GM23248 (cell line): ENCODE results near the gene ANXA7. TPM values are rescaled to one million over a fixed set of nuclear protein-coding genes. Genes with fewer than 3 reads are reported as not detected.

Experiments
- polyA plus RNA-seq: library from polyadenylated mRNA; unstranded; fragments of >200 nt; fragmentation: Nextera tagmentation; extraction: Ambion mirVana; gene quantifications from 2 replicates; pipeline ENCODE4 v1.2.1, GENCODE V29; 2016
- small RNA-seq: library from RNA; depleted of rRNA; stranded (forward); fragments of <200 nt; gene quantifications from one replicate; pipeline ENCODE3, GENCODE V24; 2014; ENCODE audit warnings: low read depth, low replicate concordance
- total RNA-seq: library from RNA; depleted of rRNA; stranded (reverse); fragments of >200 nt; shearing (Covaris generic); gene quantifications from 2 replicates; pipeline ENCODE4 v1.2.3, GENCODE V29; 2014; rRNA removed

The ANXA7 gene
- total and polyA plus RNA-seq, 2 experiments from 2014 or later = 152 to 167 TPM

Small RNA genes within 50 kb of the gene (small RNA-seq; reads per million reads assigned to genes)
- gene RF00019 = not detected

Other genes with a start within 250 kb of the ANXA7 start
- 20.2 and 21.3 TPM in 2 replicates for gene ECD, start 246.1 kb downstream of the ANXA7 start, total RNA-seq
- gene ECD, start 246.1 kb downstream of the ANXA7 start, polyA plus RNA-seq = 36.0 and 37.3 TPM in 2 replicates
- gene FAM149B1, start 245.9 kb downstream of the ANXA7 start, total RNA-seq = 23.3 and 26.7 TPM in 2 replicates
- 7.1 and 7.4 TPM in 2 replicates for gene FAM149B1, start 245.9 kb downstream of the ANXA7 start, polyA plus RNA-seq
- gene DNAJC9, start 166.8 kb downstream of the ANXA7 start, total RNA-seq = 19.8 and 20.9 TPM in 2 replicates
- gene DNAJC9, start 166.8 kb downstream of the ANXA7 start, polyA plus RNA-seq = 20.7 and 21.1 TPM in 2 replicates
- 57.2 and 57.8 TPM in 2 replicates for gene MRPS16, start 161.4 kb downstream of the ANXA7 start, total RNA-seq
- gene MRPS16, start 161.4 kb downstream of the ANXA7 start, polyA plus RNA-seq = 109 and 110 TPM in 2 replicates
- 0.38 and 0.43 TPM in 2 replicates for gene CFAP70, start 55.2 kb downstream of the ANXA7 start, total RNA-seq
- 0.61 and 0.65 TPM in 2 replicates for gene CFAP70, start 55.2 kb downstream of the ANXA7 start, polyA plus RNA-seq
- 1.0 and 1.5 TPM in 2 replicates for gene MSS51, start 19.5 kb upstream of the ANXA7 start, total RNA-seq
- 0.26 and 0.28 TPM in 2 replicates for gene MSS51, start 19.5 kb upstream of the ANXA7 start, polyA plus RNA-seq
- 29.5 and 37.6 TPM in 2 replicates for gene PPP3CB, start 82.0 kb upstream of the ANXA7 start, total RNA-seq
- gene PPP3CB, start 82.0 kb upstream of the ANXA7 start, polyA plus RNA-seq = 21.2 and 23.7 TPM in 2 replicates
- gene USP54, start 177.3 kb upstream of the ANXA7 start, total RNA-seq = 4.2 and 18.5 TPM in 2 replicates
- 4.0 and 6.8 TPM in 2 replicates for gene USP54, start 177.3 kb upstream of the ANXA7 start, polyA plus RNA-seq
- 0.32 TPM in 1 of 2 replicates, not detected in the other for gene MYOZ1, start 227.4 kb upstream of the ANXA7 start, total RNA-seq
- 0.39 and 0.44 TPM in 2 replicates for gene MYOZ1, start 227.4 kb upstream of the ANXA7 start, polyA plus RNA-seq
- gene SYNPO2L, start 242.0 kb upstream of the ANXA7 start, total RNA-seq = 0.11 TPM in 1 of 2 replicates, not detected in the other
- gene SYNPO2L, start 242.0 kb upstream of the ANXA7 start, polyA plus RNA-seq = 0.33 and 0.34 TPM in 2 replicates